ENCODE data around the gene MRPS34. TPM values are rescaled to one million over a fixed set of nuclear protein-coding genes. Genes with fewer than 3 reads are reported as not detected.

Gene MRPS34
- total RNA-seq, 1 donor from 2014 or later: 71.3 TPM

- no peak for FAIRE-seq
- Histone ChIP-seq H3K4me3 (ENCODE audit: low read depth, low read length) (no peak overlapping the region), H3K36me3 (ENCODE audit: control insufficient read depth, insufficient read depth, low read length) (peaks cover 27% of the 10 kb centered on the region), H3K27me3 (ENCODE audit: control insufficient read depth, insufficient read depth, low read length) (no peaks in the 10 kb centered on the region)
- TF ChIP-seq, protein P1, sequence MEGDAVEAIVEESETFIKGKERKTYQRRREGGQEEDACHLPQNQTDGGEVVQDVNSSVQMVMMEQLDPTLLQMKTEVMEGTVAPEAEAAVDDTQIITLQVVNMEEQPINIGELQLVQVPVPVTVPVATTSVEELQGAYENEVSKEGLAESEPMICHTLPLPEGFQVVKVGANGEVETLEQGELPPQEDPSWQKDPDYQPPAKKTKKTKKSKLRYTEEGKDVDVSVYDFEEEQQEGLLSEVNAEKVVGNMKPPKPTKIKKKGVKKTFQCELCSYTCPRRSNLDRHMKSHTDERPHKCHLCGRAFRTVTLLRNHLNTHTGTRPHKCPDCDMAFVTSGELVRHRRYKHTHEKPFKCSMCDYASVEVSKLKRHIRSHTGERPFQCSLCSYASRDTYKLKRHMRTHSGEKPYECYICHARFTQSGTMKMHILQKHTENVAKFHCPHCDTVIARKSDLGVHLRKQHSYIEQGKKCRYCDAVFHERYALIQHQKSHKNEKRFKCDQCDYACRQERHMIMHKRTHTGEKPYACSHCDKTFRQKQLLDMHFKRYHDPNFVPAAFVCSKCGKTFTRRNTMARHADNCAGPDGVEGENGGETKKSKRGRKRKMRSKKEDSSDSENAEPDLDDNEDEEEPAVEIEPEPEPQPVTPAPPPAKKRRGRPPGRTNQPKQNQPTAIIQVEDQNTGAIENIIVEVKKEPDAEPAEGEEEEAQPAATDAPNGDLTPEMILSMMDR (IDR thresholded peaks at IDR 0.05; ENCODE audit: insufficient read depth, low read length, severe bottlenecking): no peak
- DNase-seq (ENCODE audit: low read depth): no peak
These were observed 28.5 kb downstream of the MRPS34 start for GRCh38 chr16:1744338-1744840.

- Histone ChIP-seq H3K36me3 (ENCODE audit: control insufficient read depth, insufficient read depth, low read length) (peaks cover 21% of the 10 kb centered on the region), H3K4me3 (ENCODE audit: low read depth, low read length) (no peak overlapping the region), H3K27me3 (ENCODE audit: control insufficient read depth, insufficient read depth, low read length) (no peaks in the 10 kb centered on the region)
- FAIRE-seq: no peak
- TF ChIP-seq, protein P1 (IDR thresholded peaks at IDR 0.05; ENCODE audit: insufficient read depth, low read length, severe bottlenecking): no peak
- DNase-seq (ENCODE audit: low read depth): no peak
These were observed 29.3 kb downstream of the MRPS34 start for GRCh38 chr16:1743376-1744337.

- peaks cover 13% of the 10 kb centered on the region for H3K36me3 ChIP-seq (ENCODE audit: control insufficient read depth, insufficient read depth, low read length)
- no peak overlapping the region for H3K4me3 ChIP-seq (ENCODE audit: low read depth, low read length)
- FAIRE-seq (no peak), DNase-seq (ENCODE audit: low read depth) (no peak)
- no peaks in the 10 kb centered on the region for H3K27me3 ChIP-seq (ENCODE audit: control insufficient read depth, insufficient read depth, low read length)
- TF ChIP-seq, protein P1 (IDR thresholded peaks at IDR 0.05; ENCODE audit: insufficient read depth, low read length, severe bottlenecking): no peak
These were observed 31.3 kb downstream of the MRPS34 start for GRCh38 chr16:1741553-1742165.

GRCh38 chr16:1740781-1741490 lies 32.0 kb downstream of the MRPS34 start:
- H3K27me3 ChIP-seq (ENCODE audit: control insufficient read depth, insufficient read depth, low read length): no peaks in the 10 kb centered on the region
- H3K4me3 ChIP-seq (ENCODE audit: low read depth, low read length): no peak overlapping the region
- TF ChIP-seq, protein P1 (IDR thresholded peaks at IDR 0.05; ENCODE audit: insufficient read depth, low read length, severe bottlenecking): no peak
- no peak for DNase-seq (ENCODE audit: low read depth)
- H3K36me3 ChIP-seq (ENCODE audit: control insufficient read depth, insufficient read depth, low read length): peaks cover 13% of the 10 kb centered on the region
- no peak for FAIRE-seq

DNA sequence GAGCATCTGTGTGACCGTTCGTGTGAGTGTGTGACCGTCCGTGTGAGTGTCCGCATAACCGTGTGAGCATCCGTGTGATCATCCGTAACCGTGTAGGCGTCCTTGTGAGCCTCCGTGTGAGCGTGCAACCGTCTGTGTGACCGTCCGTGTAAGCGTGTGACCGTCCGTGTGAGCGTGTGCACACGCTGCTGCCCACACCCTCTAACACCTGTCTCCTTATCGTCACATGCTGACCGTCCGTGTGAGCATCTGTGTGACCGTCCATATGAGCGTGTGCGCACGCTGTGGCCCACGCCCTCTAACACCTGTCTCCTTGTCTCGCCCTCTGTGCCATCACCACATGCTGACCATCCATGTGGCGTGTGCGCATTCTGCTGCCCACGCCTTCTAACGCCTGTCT lies 32.7 kb downstream of the MRPS34 start:
- Histone ChIP-seq H3K27me3 (ENCODE audit: control insufficient read depth, insufficient read depth, low read length) (no peaks in the 10 kb centered on the region), H3K4me3 (ENCODE audit: low read depth, low read length) (no peak overlapping the region), H3K36me3 (ENCODE audit: control insufficient read depth, insufficient read depth, low read length) (peaks cover 13% of the 10 kb centered on the region)
- FAIRE-seq (no peak), DNase-seq (ENCODE audit: low read depth) (no peak)
- TF ChIP-seq, protein P1 (IDR thresholded peaks at IDR 0.05; ENCODE audit: insufficient read depth, low read length, severe bottlenecking): no peak
